ENCODE measurements around the gene MAN1B1. TPM values are rescaled to one million over a fixed set of nuclear protein-coding genes. Genes with fewer than 3 reads are reported as not detected.

Gene MAN1B1
- total and polyA plus RNA-seq, 5 donors from 2014 or later, result 42.1 to 71.3 (median 46.8) TPM

DNA sequence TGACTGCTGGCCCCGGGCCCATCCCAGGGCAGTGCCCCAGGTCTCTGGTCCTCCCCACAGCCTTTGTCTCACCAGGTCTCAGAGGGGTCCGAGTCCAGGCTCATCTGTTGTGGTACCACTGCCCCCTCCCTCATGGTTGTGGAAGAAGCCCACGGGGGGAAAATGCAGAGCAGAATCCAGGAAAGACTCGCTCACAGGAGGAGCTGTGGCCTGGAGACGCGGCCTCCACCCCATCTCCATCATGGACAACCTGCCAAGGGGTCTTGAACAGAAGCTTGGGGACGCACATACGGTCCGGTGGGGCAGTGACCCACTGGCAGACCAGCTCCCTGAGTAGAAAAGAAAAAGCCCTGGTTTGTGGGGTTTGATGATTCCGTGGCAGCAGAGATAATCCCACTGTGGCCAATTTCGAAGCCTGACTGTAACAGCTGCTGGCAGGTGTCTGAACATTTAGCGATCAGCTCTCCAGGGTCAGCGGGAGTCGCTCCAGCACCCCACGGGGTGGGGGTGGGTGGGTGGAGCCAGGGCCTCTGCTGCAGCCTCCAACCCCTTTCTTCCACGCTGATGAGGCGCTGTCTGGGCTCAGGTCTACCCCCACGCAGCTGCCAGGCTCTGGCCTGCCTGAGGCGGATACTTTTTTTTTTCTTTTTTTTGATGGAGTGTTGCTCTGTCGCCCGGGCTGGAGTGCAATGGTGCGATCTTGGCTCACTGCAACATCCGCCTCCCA, 50.3 kb downstream of the MAN1B1 start:
- no peak for DNase-seq
- H3K27me3 ChIP-seq (ENCODE audit: control insufficient read depth, insufficient read depth, low read length), result peaks cover 14% of the 10 kb centered on the region

DNA sequence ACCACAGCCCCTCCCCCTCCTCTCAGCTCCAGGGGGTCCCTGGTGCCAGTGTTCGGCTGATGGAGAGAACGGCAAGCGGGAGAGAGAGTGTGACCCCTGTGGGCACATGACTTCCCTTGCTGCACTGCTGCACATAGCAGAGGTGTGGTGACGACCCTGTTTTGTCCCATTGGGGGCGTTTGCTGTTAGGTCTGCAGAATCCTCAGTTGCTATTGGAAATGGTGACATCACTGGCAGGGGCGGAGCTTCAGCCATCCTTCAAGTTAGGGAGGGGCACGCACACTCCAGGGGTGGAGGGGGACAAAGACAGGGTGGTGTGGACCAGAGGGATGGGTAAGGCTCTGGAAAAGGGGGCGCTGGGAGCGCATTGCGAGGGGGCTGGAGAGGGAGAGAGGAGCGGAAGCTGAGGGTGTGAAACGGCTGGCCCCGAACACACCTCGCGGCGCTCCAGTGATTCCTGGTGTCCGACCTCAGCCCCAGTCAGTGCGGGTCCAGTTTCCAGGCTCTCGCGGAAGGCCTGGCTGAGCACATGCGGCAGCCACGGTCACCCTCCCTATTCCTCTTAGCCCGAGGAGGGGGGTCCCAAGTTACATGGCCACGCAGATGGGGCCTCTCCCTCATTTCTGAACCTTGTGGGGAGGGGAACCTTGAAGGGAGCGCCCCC, 51.4 kb downstream of the MAN1B1 start:
- Mint-ChIP-seq H3K4me3 (peak overlapping the region in 1 of 4 donors; percentile 41), H3K27ac (no peak overlapping the region), H3K4me1 (peaks cover 0 to 6% (median 2%) of the 10 kb centered on the region in 4 donors), H3K9me3 (peaks cover 0 to 3% (median 0%) of the 10 kb centered on the region in 7 donors), H3K36me3 (no peaks in the 10 kb centered on the region), H3K27me3 (peaks cover 80% of the 10 kb centered on the region)
- DNase-seq (no peak), ATAC-seq (ENCODE audit: low read depth in 2 of 2) (no peak)
- H3K36me3 ChIP-seq (ENCODE audit: control insufficient read depth, insufficient read depth, low read length), result no peaks in the 10 kb centered on the region
- H3K4me1 ChIP-seq (ENCODE audit: control insufficient read depth, insufficient read depth, low read length, poor library complexity, severe bottlenecking), result no peaks in the 10 kb centered on the region
- H3K27me3 ChIP-seq (ENCODE audit: control insufficient read depth, insufficient read depth, low read length), result peaks cover 16% of the 10 kb centered on the region
- H3K9me3 ChIP-seq (ENCODE audit: control insufficient read depth in 2 of 2, low read length in 2 of 2), result no peaks in the 10 kb centered on the region
- no peak overlapping the region for H3K4me3 ChIP-seq (ENCODE audit: low read depth, low read length)
- H3K27ac ChIP-seq (ENCODE audit: insufficient read depth, low read length, poor library complexity, severe bottlenecking), result no peak overlapping the region

More for the DNA sequence above, 50.3 kb downstream of the MAN1B1 start:
- Histone ChIP-seq H3K27ac (ENCODE audit: insufficient read depth, low read length, poor library complexity, severe bottlenecking) (no peak overlapping the region), H3K4me3 (ENCODE audit: low read depth, low read length) (no peak overlapping the region), H3K36me3 (ENCODE audit: control insufficient read depth, insufficient read depth, low read length) (no peaks in the 10 kb centered on the region), H3K9me3 (ENCODE audit: control insufficient read depth in 2 of 2, low read length in 2 of 2) (no peaks in the 10 kb centered on the region), H3K4me1 (ENCODE audit: control insufficient read depth, insufficient read depth, low read length, poor library complexity, severe bottlenecking) (no peaks in the 10 kb centered on the region)
- no peaks in the 10 kb centered on the region for H3K36me3 Mint-ChIP-seq
- H3K27me3 Mint-ChIP-seq, result peaks cover 81% of the 10 kb centered on the region
- H3K27ac Mint-ChIP-seq, result no peak overlapping the region
- no peak overlapping the region for H3K4me3 Mint-ChIP-seq
- peaks cover 0 to 6% (median 2%) of the 10 kb centered on the region in 4 donors for H3K4me1 Mint-ChIP-seq
- ATAC-seq (ENCODE audit: low read depth in 2 of 2), result no peak
- H3K9me3 Mint-ChIP-seq, result peaks cover 0 to 3% (median 0%) of the 10 kb centered on the region in 7 donors

DNA sequence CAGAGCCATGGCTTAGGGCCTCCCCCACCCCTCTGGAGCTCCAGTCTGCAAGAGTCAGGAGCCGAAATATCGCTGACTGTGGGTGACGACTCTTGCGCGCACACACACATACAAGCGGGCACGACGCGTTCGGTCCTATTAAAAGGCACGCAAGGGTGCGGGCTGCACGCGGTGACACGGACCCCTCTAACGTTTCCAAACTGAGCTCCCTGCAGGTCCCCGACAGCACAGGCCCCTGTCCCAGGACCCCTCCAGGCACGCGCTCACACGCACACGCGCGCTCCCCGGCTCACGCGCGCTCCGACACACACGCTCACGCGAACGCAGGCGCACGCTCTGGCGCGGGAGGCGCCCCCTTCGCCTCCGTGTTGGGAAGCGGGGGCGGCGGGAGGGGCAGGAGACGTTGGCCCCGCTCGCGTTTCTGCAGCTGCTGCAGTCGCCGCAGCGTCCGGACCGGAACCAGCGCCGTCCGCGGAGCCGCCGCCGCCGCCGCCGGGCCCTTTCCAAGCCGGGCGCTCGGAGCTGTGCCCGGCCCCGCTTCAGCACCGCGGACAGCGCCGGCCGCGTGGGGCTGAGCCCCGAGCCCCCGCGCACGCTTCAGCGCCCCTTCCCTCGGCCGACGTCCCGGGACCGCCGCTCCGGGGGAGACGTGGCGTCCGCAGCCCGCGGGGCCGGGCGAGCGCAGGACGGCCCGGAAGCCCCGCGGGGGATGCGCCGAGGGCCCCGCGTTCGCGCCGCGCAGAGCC, 52.1 kb downstream of the MAN1B1 start, which contains the start of gene GRIN1:
TSS of gene GRIN1 (plus strand) at position 433 of the 746 bp plus-strand sequence. CDS start 333 bp downstream, outside the sequence.
- Histone ChIP-seq H3K4me3 (ENCODE audit: low read depth, low read length) (no peak within 1 kb of the TSS), H3K4me1 (ENCODE audit: control insufficient read depth, insufficient read depth, low read length, poor library complexity, severe bottlenecking) (no peaks in the 10 kb centered on the region), H3K9me3 (ENCODE audit: control insufficient read depth in 2 of 2, low read length in 2 of 2) (no peaks in the 10 kb centered on the region), H3K27me3 (ENCODE audit: control insufficient read depth, insufficient read depth, low read length) (peaks cover 16% of the 10 kb centered on the region), H3K36me3 (ENCODE audit: control insufficient read depth, insufficient read depth, low read length) (no peaks in the 10 kb centered on the region), H3K27ac (ENCODE audit: insufficient read depth, low read length, poor library complexity, severe bottlenecking) (no peak within 1 kb of the TSS)
- Mint-ChIP-seq H3K9me3 (peaks cover 0 to 3% (median 0%) of the 10 kb centered on the region in 7 donors), H3K4me3 (peak within 1 kb of the TSS in 1 of 4 donors; percentile 41), H3K27me3 (peaks cover 79% of the 10 kb centered on the region), H3K27ac (no peak within 1 kb of the TSS), H3K4me1 (peaks cover 0 to 6% (median 2%) of the 10 kb centered on the region in 4 donors), H3K36me3 (no peaks in the 10 kb centered on the region)
- ATAC-seq (ENCODE audit: low read depth in 2 of 2) (peak in 1 of 2 donors; percentile 57), DNase-seq (peak in 1 of 3 donors; percentile 40)

GRCh38 chr9:137139468-137140150, 52.8 kb downstream of the MAN1B1 start:
- H3K9me3 Mint-ChIP-seq, result peaks cover 0 to 3% (median 0%) of the 10 kb centered on the region in 7 donors
- no peak overlapping the region for H3K27ac ChIP-seq (ENCODE audit: insufficient read depth, low read length, poor library complexity, severe bottlenecking)
- no peak overlapping the region for H3K4me3 ChIP-seq (ENCODE audit: low read depth, low read length)
- no peak for ATAC-seq (ENCODE audit: low read depth in 2 of 2)
- H3K27me3 ChIP-seq (ENCODE audit: control insufficient read depth, insufficient read depth, low read length), result peaks cover 16% of the 10 kb centered on the region
- DNase-seq, result no peak
- H3K4me1 Mint-ChIP-seq, result peaks cover 0 to 6% (median 2%) of the 10 kb centered on the region in 4 donors
- H3K9me3 ChIP-seq (ENCODE audit: control insufficient read depth in 2 of 2, low read length in 2 of 2), result no peaks in the 10 kb centered on the region
- H3K36me3 ChIP-seq (ENCODE audit: control insufficient read depth, insufficient read depth, low read length), result no peaks in the 10 kb centered on the region
- peaks cover 75% of the 10 kb centered on the region for H3K27me3 Mint-ChIP-seq
- no peaks in the 10 kb centered on the region for H3K36me3 Mint-ChIP-seq
- H3K27ac Mint-ChIP-seq, result no peak overlapping the region
- H3K4me3 Mint-ChIP-seq, result no peak overlapping the region
- H3K4me1 ChIP-seq (ENCODE audit: control insufficient read depth, insufficient read depth, low read length, poor library complexity, severe bottlenecking), result no peaks in the 10 kb centered on the region

GRCh38 chr9:137140151-137141012, 53.6 kb downstream of the MAN1B1 start:
- H3K4me3 Mint-ChIP-seq, result no peak overlapping the region
- peaks cover 0 to 3% (median 0%) of the 10 kb centered on the region in 7 donors for H3K9me3 Mint-ChIP-seq

GRCh38 chr9:137141050-137141810, 54.4 kb downstream of the MAN1B1 start:
- Histone ChIP-seq H3K27me3 (ENCODE audit: control insufficient read depth, insufficient read depth, low read length) (peaks cover 16% of the 10 kb centered on the region), H3K27ac (ENCODE audit: insufficient read depth, low read length, poor library complexity, severe bottlenecking) (no peak overlapping the region), H3K36me3 (ENCODE audit: control insufficient read depth, insufficient read depth, low read length) (no peaks in the 10 kb centered on the region), H3K9me3 (ENCODE audit: control insufficient read depth in 2 of 2, low read length in 2 of 2) (no peaks in the 10 kb centered on the region), H3K4me3 (ENCODE audit: low read depth, low read length) (no peak overlapping the region), H3K4me1 (ENCODE audit: control insufficient read depth, insufficient read depth, low read length, poor library complexity, severe bottlenecking) (no peaks in the 10 kb centered on the region)
- DNase-seq (no peak), ATAC-seq (ENCODE audit: low read depth in 2 of 2) (no peak)
- Mint-ChIP-seq H3K27ac (no peak overlapping the region), H3K4me3 (no peak overlapping the region), H3K9me3 (peaks cover 0 to 3% (median 0%) of the 10 kb centered on the region in 7 donors), H3K27me3 (peaks cover 59% of the 10 kb centered on the region), H3K36me3 (no peaks in the 10 kb centered on the region), H3K4me1 (peaks cover 0 to 6% (median 2%) of the 10 kb centered on the region in 4 donors)

More at GRCh38 chr9:137140151-137141012, 53.6 kb downstream of the MAN1B1 start:
- Histone ChIP-seq H3K27me3 (ENCODE audit: control insufficient read depth, insufficient read depth, low read length) (peaks cover 16% of the 10 kb centered on the region), H3K27ac (ENCODE audit: insufficient read depth, low read length, poor library complexity, severe bottlenecking) (no peak overlapping the region), H3K4me1 (ENCODE audit: control insufficient read depth, insufficient read depth, low read length, poor library complexity, severe bottlenecking) (no peaks in the 10 kb centered on the region), H3K9me3 (ENCODE audit: control insufficient read depth in 2 of 2, low read length in 2 of 2) (no peaks in the 10 kb centered on the region), H3K4me3 (ENCODE audit: low read depth, low read length) (no peak overlapping the region), H3K36me3 (ENCODE audit: control insufficient read depth, insufficient read depth, low read length) (no peaks in the 10 kb centered on the region)
- H3K27ac Mint-ChIP-seq, result peak overlapping the region in 1 of 3 donors; percentile 92
- ATAC-seq (ENCODE audit: low read depth in 2 of 2) (no peak), DNase-seq (no peak)
- H3K27me3 Mint-ChIP-seq, result peaks cover 67% of the 10 kb centered on the region
- no peaks in the 10 kb centered on the region for H3K36me3 Mint-ChIP-seq
- H3K4me1 Mint-ChIP-seq, result peaks cover 0 to 6% (median 2%) of the 10 kb centered on the region in 4 donors
